ENCODE results near the gene DOCK9.

Gene DOCK9

GRCh38 chr13:98941536-98941935, 36.3 kb downstream of the DOCK9 start:
- DNase-seq = no peak

GRCh38 chr13:98941126-98941525, 36.7 kb downstream of the DOCK9 start:
- no peak for DNase-seq

- no peak for DNase-seq
Measured at GRCh38 chr13:98940325-98941001, 37.4 kb downstream of the DOCK9 start.

GRCh38 chr13:98939660-98940191, 38.1 kb downstream of the DOCK9 start:
- DNase-seq = no peak

- DNase-seq = no peak
Measured at GRCh38 chr13:98938801-98939200, 39.1 kb downstream of the DOCK9 start.

DNA sequence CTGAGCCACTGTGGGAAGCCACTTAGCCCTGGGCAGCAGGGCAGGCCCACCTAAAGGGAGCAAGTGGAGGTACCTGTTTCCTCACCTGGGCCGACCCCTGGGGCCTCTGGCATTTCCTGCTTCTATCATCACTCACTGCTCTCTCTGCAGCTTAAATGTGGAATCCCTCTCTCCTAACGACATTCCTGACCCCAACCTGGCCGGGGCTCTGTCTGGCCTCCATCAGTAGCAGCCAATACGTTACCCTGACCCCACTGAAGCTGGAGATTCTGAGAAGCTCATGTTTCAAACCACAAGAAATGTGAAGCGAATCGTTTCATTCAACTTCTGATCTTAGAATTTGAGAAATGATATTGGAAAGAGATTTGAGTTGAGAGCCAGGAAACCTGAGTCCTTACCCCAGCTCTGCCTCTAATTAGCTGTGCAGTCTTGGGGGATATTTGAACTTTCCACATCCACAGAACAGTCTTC, 39.9 kb downstream of the DOCK9 start:
- DNase-seq = no peak

DNA sequence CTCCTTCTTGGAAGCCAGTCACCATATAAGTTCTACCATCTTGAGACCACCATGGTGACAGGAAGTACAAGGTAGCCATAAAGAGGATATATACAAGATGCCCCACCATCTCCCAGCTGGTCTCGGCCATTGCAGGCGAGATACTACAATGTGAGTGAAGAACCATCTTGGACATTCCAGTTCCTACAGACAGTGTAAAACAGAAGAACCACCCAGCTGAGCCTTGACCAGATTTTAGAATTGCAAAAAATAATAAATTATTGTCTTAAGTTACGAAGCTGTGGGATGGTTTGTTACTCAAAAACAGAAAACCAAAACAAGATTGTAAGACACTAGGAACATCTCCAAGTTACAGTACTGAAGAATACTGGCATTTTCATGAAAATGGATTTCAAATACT, 43.6 kb downstream of the DOCK9 start:
- no peak for DNase-seq

DNA sequence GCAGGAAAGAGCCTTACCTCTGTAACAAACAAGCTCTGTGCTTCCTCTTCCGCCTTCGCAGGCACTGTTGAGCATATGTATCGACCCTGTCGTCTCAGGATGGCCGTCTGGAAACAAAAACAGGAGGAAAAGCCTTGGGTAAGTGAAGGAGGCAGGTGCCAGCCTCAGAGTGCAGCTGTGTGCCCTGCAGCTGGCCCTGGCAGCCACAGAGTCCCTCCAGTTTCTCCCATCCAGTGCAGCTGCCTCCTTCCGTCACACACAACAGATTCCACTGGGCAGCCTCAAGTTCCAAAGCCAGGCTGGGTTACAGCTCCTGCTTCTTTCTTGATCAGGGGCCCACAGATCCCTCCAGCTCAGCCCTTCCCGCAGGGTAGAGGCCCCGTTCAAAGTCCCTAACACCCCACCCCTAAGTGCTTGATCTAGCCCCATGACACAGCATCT, 47.7 kb downstream of the DOCK9 start:
- no peak for DNase-seq

GRCh38 chr13:98927951-98928927, 49.6 kb downstream of the DOCK9 start:
- DNase-seq = no peak

GRCh38 chr13:98925949-98926348, 51.9 kb downstream of the DOCK9 start:
- no peak for DNase-seq

DNA sequence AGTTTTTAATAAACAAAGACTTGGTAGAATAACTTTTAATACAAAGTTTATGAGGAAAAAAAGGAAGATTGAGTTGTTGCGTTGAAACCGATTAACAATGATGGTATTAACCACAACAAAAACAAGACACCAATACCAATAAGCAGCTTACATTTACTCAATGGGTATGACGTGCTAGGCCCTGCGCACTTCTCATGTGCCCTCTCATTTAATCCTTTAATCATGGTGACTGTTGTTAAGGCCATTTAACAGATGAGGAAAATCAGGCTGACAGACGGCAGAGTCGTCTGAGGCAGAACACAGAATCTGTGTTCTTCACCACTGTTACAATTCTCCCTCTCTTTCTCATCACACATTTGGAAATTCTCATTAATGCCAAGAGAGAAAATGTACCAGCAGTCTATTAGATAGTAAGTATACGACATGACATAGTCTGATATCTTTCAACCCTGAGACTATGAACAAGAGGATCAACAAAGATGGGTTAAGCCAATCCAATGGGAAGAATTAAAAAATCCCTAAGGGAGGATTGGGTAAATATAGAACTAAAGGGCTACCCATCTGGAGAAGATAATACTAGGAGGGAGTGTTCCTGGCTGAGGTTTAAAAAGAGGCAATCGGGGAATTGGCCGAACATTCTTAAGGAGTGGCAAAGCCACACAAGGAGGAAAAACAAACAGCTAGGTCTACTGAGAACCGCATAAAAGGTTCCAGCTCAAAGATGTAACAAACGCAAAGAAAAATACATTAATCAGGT, 54.0 kb downstream of the DOCK9 start:
- DNase-seq = no peak

- no peak for DNase-seq
Measured at GRCh38 chr13:98922306-98922705, 55.6 kb downstream of the DOCK9 start.

DNA sequence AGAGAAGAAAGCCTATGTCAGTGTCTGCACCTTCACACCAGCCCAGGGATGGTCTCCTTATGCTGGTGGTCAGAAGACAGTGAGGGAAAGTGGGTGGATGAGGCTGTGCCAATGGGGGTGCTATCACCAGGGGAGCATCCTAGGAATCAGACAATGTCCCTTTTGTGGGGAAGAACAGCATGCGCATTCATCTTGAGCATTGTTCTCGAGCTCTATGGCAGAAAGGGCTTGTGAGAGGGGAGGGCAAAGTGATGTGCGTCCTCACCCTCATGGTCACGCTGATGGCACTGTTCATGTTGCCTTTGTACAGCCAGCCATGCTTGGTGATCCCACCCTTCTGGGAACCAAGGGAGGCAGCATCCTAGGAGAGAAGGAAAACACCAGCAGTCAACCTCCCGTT, 56.1 kb downstream of the DOCK9 start:
- DNase-seq = no peak

- DNase-seq = no peak
Measured at GRCh38 chr13:98921015-98921580, 56.8 kb downstream of the DOCK9 start.

- no peak for DNase-seq
Measured at GRCh38 chr13:98919566-98919965, 58.3 kb downstream of the DOCK9 start.

DNA sequence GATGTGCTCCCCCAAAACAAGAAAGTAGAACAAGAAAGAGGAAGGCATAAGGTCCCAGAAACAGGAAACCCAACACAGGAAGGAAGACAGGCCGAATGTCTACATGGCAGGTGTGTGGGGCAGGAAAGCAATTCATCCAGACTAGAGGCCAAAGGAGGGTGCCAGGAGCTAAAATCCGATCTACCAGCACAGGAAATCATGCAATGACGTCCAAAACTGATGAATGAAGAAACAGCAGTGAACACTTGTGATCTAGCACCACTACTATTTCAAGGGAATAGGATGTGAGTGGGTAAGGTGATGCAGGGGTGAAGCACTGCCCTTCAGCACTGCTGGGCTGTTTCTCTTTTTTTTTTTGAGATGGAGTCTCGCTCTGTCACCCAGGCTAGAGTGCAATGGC, 59.1 kb downstream of the DOCK9 start:
- no peak for DNase-seq

GRCh38 chr13:98917116-98917515, 60.7 kb downstream of the DOCK9 start:
- DNase-seq = no peak

- DNase-seq = no peak
Measured at GRCh38 chr13:98916403-98916802, 61.5 kb downstream of the DOCK9 start.

DNA sequence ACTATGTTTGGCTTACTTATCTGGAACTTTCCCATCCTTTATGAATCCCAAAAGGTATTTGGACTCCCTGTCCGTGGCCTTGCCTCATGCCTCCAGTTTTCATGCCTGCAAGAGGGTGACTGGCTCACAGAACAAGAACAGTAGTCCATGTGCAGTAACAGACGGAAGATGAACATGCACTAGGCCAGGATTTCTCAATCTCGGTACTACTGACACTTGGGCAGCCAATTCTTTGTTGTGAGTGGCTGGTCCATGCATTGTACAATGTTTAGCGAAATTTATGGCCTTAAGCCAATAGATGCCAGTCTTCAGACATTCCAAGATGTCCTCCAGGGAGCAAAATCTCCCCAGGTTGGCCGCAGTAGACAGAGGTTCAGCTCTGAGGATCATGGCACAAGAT, 61.9 kb downstream of the DOCK9 start:
- no peak for DNase-seq

GRCh38 chr13:98915563-98915962, 62.3 kb downstream of the DOCK9 start:
- no peak for DNase-seq

GRCh38 chr13:98913741-98914140, 64.1 kb downstream of the DOCK9 start:
- DNase-seq = no peak

DNA sequence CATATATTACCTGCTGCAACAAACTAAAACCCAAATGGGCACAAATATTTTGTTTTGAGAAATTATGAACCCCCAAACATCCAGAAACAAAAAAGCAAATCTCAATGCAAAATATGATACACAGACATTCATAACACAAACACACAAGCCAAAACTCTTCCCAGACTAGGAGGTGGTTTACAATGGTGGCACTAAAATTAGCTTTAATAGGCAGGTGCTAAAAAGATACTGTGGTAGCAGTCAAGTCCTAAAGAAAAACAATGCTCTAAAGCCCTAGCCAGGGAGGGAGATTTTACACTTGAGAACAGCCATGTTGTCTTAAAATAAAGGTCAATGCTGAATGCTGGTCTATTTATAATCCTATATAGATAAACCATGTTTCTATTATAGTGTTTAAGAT, 65.0 kb downstream of the DOCK9 start:
- DNase-seq = no peak

GRCh38 chr13:98910501-98910951, 67.3 kb downstream of the DOCK9 start:
- no peak for DNase-seq

Measured in activated CD4-positive, CD25-positive, alpha-beta regulatory T cell (primary cell).